ENCODE data around the gene MCM7.
"Not testable (repeated sequence)": the region's sequence is repeated elsewhere in the genome, so short reads cannot be mapped to it uniquely, and the experiment has no call there.

GRCh38 chr7:100146350-100146749, 45.2 kb upstream of the MCM7 start:
- TF ChIP-seq POLR2A, CTCF (IDR thresholded peaks at IDR 0.05): not testable (repeated sequence)
